ENCODE results near the gene TXNRD2.

Gene TXNRD2

DNA sequence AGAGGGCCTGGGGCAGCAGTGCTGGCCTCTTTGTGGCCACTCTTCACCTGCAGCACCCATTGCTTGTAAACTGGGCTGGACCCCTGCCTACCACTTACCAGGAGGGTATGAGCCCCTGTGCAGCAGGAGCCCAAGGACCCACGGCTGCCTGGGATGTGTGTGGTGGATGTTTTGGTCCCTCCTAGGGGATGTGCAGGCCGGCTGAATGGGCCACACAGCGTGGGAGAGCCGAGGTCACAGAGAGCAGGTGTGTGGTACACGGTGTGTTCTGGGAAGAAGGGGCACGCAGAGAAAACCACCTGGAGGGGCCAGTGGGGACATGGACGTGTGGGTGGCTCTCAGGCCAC lies 67.7 kb downstream of the TXNRD2 start:
- H3K79me2 ChIP-seq (ENCODE audit: low read length): no peaks in the 10 kb centered on the region
- H3K9ac ChIP-seq (ENCODE audit: low read length): no peak overlapping the region
- H3K4me1 ChIP-seq (ENCODE audit: low read length): no peaks in the 10 kb centered on the region
- H3K4me3 ChIP-seq (ENCODE audit: low read length): no peak overlapping the region
- H3K9me2 ChIP-seq (replicated peaks; ENCODE audit: insufficient read depth, low read length): no peaks in the 10 kb centered on the region
- TF ChIP-seq CTCF (IDR thresholded peaks at IDR 0.05; ENCODE audit: low read length): no peak
- no peak for TF ChIP-seq EZH2phosphoT487 (IDR thresholded peaks at IDR 0.05; ENCODE audit: low read length)
- TF ChIP-seq EZH2 (optimal IDR thresholded peaks at IDR 0.05; ENCODE audit: low read depth, low read length): no peak
- H3K9me3 ChIP-seq (replicated peaks; ENCODE audit: insufficient read depth, low read length): no peaks in the 10 kb centered on the region
- H3K27me3 ChIP-seq (replicated peaks; ENCODE audit: insufficient read depth, low read length): no peaks in the 10 kb centered on the region
- DNase-seq: no peak
- H3F3A ChIP-seq (ENCODE audit: insufficient read depth, low read length): no peaks in the 10 kb centered on the region
- H2AFZ ChIP-seq (ENCODE audit: low read length): no peak overlapping the region
- no peaks in the 10 kb centered on the region for H3K36me3 ChIP-seq (replicated peaks; ENCODE audit: insufficient read depth, low read length)
- no peak overlapping the region for H3K27ac ChIP-seq (ENCODE audit: low read length)
- H4K20me1 ChIP-seq (ENCODE audit: insufficient read depth, low read length): no peaks in the 10 kb centered on the region
- no peak overlapping the region for H3K4me2 ChIP-seq (ENCODE audit: low read depth, low read length)

- Histone ChIP-seq H3K36me3 (replicated peaks; ENCODE audit: insufficient read depth, low read length) (no peaks in the 10 kb centered on the region), H3K4me1 (ENCODE audit: low read length) (no peaks in the 10 kb centered on the region), H3K27ac (ENCODE audit: low read length) (no peak overlapping the region), H3K9ac (ENCODE audit: low read length) (no peak overlapping the region), H3K4me2 (ENCODE audit: low read depth, low read length) (no peak overlapping the region), H3F3A (ENCODE audit: insufficient read depth, low read length) (no peaks in the 10 kb centered on the region), H3K27me3 (replicated peaks; ENCODE audit: insufficient read depth, low read length) (no peaks in the 10 kb centered on the region), H3K4me3 (ENCODE audit: low read length) (no peak overlapping the region), H4K20me1 (ENCODE audit: insufficient read depth, low read length) (no peaks in the 10 kb centered on the region), H3K79me2 (ENCODE audit: low read length) (no peaks in the 10 kb centered on the region), H2AFZ (ENCODE audit: low read length) (no peak overlapping the region), H3K9me3 (replicated peaks; ENCODE audit: insufficient read depth, low read length) (no peaks in the 10 kb centered on the region), H3K9me2 (replicated peaks; ENCODE audit: insufficient read depth, low read length) (no peaks in the 10 kb centered on the region)
- TF ChIP-seq CTCF (IDR thresholded peaks at IDR 0.05; ENCODE audit: low read length): no peak
- no peak for DNase-seq
These were observed 68.3 kb downstream of the TXNRD2 start for GRCh38 chr22:19873138-19873959.

DNA sequence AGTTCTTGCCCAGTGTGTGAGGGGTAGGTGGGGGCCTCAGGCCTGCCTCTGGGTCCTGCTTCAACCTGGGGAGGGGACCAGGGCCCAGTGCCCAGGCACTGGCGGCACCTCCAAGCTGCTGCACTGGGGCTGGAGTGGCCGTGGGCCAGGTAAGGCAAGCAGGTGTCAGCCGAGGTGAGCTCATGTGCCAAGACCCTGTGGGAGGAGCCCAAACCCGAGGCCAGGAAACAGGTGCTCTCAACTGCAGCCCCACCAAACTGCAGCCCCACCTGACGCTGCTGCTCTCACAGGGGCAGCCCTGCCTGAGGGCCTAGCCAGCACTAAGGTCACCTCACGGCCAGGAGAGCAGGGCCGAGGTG lies 68.9 kb downstream of the TXNRD2 start:
- Histone ChIP-seq H4K20me1 (ENCODE audit: insufficient read depth, low read length) (no peaks in the 10 kb centered on the region), H3K4me3 (ENCODE audit: low read length) (no peak overlapping the region), H3F3A (ENCODE audit: insufficient read depth, low read length) (no peaks in the 10 kb centered on the region), H3K4me1 (ENCODE audit: low read length) (no peaks in the 10 kb centered on the region), H3K4me2 (ENCODE audit: low read depth, low read length) (no peak overlapping the region), H3K27me3 (replicated peaks; ENCODE audit: insufficient read depth, low read length) (no peaks in the 10 kb centered on the region), H3K79me2 (ENCODE audit: low read length) (no peaks in the 10 kb centered on the region), H3K27ac (ENCODE audit: low read length) (no peak overlapping the region), H3K9ac (ENCODE audit: low read length) (no peak overlapping the region), H3K36me3 (replicated peaks; ENCODE audit: insufficient read depth, low read length) (no peaks in the 10 kb centered on the region), H3K9me3 (replicated peaks; ENCODE audit: insufficient read depth, low read length) (no peaks in the 10 kb centered on the region), H2AFZ (ENCODE audit: low read length) (no peak overlapping the region), H3K9me2 (replicated peaks; ENCODE audit: insufficient read depth, low read length) (no peaks in the 10 kb centered on the region)
- TF ChIP-seq CTCF (IDR thresholded peaks at IDR 0.05; ENCODE audit: low read length): no peak
- no peak for TF ChIP-seq EZH2phosphoT487 (IDR thresholded peaks at IDR 0.05; ENCODE audit: low read length)
- TF ChIP-seq EZH2 (optimal IDR thresholded peaks at IDR 0.05; ENCODE audit: low read depth, low read length): no peak
- DNase-seq: no peak

Data from MM.1S (cell line).